GM12878 (cell line): Measurements from ENCODE around the gene DISC1. TPM values are rescaled to one million over a fixed set of nuclear protein-coding genes. Genes with fewer than 3 reads are reported as not detected.

Experiments used
- BCL11A ChIP-seq: IDR thresholded peaks from 2 replicates; pipeline ENCODE4 v1.6.1; 2011; ENCODE audit warnings: low read depth, low read length
- BHLHE40 ChIP-seq, 2 experiments: fragments of 450-650 bp in 1 of 2; IDR thresholded peaks; 2 replicates each; pipeline ENCODE4 v1.6.1; 2011 to 2017; ENCODE audit warnings: low read depth in 2 of 2, borderline replicate concordance in 1 of 2, improper control_type of control experiment in 1 of 2, low read length in 1 of 2, mild to moderate bottlenecking in 1 of 2
- CHD4 ChIP-seq: fragments of 200-600 bp; sonication (generic); IDR thresholded peaks from 2 replicates; pipeline ENCODE4 v1.6.1; 2016; ENCODE audit warnings: mild to moderate bottlenecking
- EED ChIP-seq: sonication (generic); IDR thresholded peaks from 2 replicates; pipeline ENCODE4 v1.6.1; 2016; ENCODE audit warnings: antibody characterized with exemption, low read depth
- HDAC6 ChIP-seq: fragments of 200-600 bp; sonication (generic); IDR thresholded peaks from one replicate; pipeline ENCODE4 v1.8.0; 2017; ENCODE audit warnings: antibody characterized with exemption; ENCODE audit not compliant: unreplicated experiment
- IRF4 ChIP-seq: IDR thresholded peaks from 2 replicates; pipeline ENCODE4 v1.6.1; 2011; ENCODE audit warnings: low read depth, low read length
- RAD51 ChIP-seq: fragments of 450-650 bp; IDR thresholded peaks from 2 replicates; pipeline ENCODE4 v1.6.1; 2016; ENCODE audit warnings: moderate library complexity, mild to moderate bottlenecking, inconsistent platforms
- ZBTB4 ChIP-seq: fragments of 450-650 bp; formaldehyde crosslinking; IDR thresholded peaks from 2 replicates; pipeline ENCODE4 v1.4.0; 2022; ENCODE audit warnings: mild to moderate bottlenecking, moderate library complexity
- polyA plus RNA-seq, 11 experiments: library from polyadenylated mRNA; depleted of rRNA in 4 of 11; unstranded in 6 of 11; stranded (reverse) in 5 of 11; fragments of >200 nt; fragmentation: Nextera tagmentation in 4 of 11; fragmentation: Illumina TruSeq in 1 of 11; extraction: Ambion mirVana in 4 of 11; extraction: Trizol in 1 of 11; gene quantifications; 1 replicate in 1 of 11; 2 replicates in 10 of 11; pipeline versions ENCODE4 v1.2.1 to v1.2.3, GENCODE V29; 2011 to 2016; ENCODE audit warnings: inconsistent platforms in 2 of 11, missing spikeins in 2 of 11, low read depth in 1 of 11
- total RNA-seq, 4 experiments: library from RNA; depleted of rRNA in 3 of 4; stranded (reverse); fragments of >200 nt in 3 of 4; fragmentation: Illumina TruSeq in 1 of 4; extraction: Trizol in 1 of 4; gene quantifications; 2 replicates each; pipeline versions ENCODE4 v1.2.1 to v1.2.3, GENCODE V29; 2013 to 2021
- TF ChIP-seq, protein P1 (sequence below): fragments of 450-650 bp; IDR thresholded peaks from 2 replicates; pipeline ENCODE4 v1.6.1; 2017; ENCODE audit warnings: mild to moderate bottlenecking, low read depth, inconsistent platforms; ENCODE audit not compliant: poor library complexity, severe bottlenecking
- TF ChIP-seq, protein P2 (sequence below): IDR thresholded peaks from 2 replicates; pipeline ENCODE4 v1.6.1; 2012; ENCODE audit warnings: low read depth, low read length, improper control_type of control experiment

DISC1 gene
- total and polyA plus RNA-seq, 10 of the 15 experiments (the other 5 are each of a cell fraction or from before 2014, with no cell fraction given): 0.05 to 0.72 (median 0.19) TPM; not detected in 1

DNA sequence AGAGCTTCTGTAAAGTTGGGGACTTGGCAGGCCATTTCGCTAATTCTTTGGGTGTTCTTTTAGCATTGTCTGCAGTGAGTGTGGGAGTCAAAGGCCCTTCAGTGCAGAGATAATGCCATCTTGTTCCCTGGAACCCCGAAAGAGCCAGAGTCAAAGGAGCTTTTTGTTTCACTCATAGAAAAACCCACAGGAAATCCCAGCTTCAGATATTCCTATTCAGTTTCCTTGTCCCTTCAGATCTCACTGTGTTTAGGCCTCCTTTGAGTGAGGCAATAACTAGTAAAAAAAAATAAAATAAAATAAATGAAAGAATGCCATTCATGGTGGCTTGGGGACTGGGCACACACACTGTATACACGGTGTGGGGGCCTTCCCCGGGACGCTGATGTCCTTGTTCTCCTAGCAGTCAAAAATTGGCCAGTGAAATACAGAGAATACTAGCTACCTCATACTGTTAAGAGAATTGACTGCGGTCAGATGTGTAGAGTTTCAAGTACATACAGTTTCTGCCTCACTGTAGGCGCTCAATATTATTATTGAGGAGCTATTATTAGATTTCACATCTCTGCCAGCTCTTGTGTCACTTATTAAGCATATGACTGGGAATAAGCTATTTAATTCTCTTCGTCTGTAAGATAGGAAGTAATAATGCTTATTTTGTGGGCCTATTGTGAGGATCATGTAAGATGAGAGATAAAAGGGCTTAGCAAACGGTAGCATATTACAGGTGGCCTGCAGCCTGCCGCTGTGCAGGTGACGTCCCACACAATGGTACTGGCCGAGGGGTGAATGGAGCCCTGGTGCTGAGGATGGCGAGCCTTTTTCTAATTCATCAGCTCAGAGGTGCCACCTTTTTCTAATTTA is 16.7 kb downstream of the DISC1 start (continued):
- no peak for TF ChIP-seq IRF4
- TF ChIP-seq, protein P1, sequence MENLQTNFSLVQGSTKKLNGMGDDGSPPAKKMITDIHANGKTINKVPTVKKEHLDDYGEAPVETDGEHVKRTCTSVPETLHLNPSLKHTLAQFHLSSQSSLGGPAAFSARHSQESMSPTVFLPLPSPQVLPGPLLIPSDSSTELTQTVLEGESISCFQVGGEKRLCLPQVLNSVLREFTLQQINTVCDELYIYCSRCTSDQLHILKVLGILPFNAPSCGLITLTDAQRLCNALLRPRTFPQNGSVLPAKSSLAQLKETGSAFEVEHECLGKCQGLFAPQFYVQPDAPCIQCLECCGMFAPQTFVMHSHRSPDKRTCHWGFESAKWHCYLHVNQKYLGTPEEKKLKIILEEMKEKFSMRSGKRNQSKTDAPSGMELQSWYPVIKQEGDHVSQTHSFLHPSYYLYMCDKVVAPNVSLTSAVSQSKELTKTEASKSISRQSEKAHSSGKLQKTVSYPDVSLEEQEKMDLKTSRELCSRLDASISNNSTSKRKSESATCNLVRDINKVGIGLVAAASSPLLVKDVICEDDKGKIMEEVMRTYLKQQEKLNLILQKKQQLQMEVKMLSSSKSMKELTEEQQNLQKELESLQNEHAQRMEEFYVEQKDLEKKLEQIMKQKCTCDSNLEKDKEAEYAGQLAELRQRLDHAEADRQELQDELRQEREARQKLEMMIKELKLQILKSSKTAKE: no peak
- no peak for TF ChIP-seq EED
- TF ChIP-seq ZBTB4: no peak
- TF ChIP-seq HDAC6: no peak
- TF ChIP-seq CHD4: no peak
- TF ChIP-seq BHLHE40 (IDR thresholded peaks at IDR 0.05; ENCODE audit: borderline replicate concordance in 1 of 2, low read depth in 2 of 2, low read length in 1 of 2): no peak
- TF ChIP-seq BCL11A: no peak
- no peak for TF ChIP-seq RAD51
- TF ChIP-seq, protein P2, sequence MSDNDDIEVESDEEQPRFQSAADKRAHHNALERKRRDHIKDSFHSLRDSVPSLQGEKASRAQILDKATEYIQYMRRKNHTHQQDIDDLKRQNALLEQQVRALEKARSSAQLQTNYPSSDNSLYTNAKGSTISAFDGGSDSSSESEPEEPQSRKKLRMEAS: no peak
